Body of pancreas (tissue), 4 donors: ENCODE results near the gene SDE2.

Experiments used
- CTCF ChIP-seq, 7 experiments: fragments of 450-650 bp in 4 of 7; fragments of 200-600 bp in 3 of 7; sonication (generic) in 3 of 7; IDR thresholded peaks; one replicate each; pipeline ENCODE4 v1.5.1; 2016 to 2019; ENCODE audit warnings: antibody characterized with exemption in 7 of 7
- POLR2A ChIP-seq, 3 donors: fragments of 450-650 bp; IDR thresholded peaks; one replicate each; pipeline ENCODE4 v1.6.1; 2016; ENCODE audit warnings: antibody characterized with exemption in 3 of 3, mild to moderate bottlenecking in 2 of 3

DNA sequence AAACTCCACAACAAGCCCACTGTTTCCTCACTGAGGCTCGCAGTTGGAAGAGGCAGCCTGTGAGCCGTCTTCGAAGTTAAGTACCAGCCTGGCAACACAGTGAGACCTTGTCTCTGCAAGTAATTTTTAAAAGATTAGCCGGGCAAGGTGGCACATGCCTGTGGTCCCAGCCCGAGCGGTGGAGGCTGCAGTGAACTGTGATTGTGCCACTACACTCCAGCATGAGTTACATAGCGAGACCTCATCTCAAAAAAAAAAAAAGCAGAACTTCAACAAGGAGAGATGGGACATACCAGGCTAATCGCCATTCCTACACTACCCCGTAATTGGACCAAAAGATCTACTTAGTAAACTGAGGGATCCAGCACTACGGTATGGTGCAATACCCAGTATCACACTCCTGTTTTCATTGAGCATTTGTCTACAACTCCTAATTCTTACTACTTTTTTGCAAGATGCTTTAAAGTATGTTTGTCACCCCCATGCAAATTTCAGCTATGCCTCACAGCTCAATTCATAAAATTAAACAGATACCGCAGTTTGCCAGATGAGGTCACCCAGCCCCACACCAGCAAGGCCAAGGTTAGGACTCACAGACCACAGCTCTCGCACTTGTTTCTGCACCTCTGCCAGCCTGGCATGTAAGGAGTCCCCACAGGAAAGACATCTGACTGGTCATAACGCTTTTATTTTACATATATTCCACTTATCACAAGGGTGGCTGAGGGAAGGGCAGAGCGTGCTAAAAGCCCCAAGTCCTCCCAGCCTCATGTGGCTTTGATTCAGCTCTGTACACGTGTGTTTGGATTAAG, 21.0 kb downstream of the SDE2 start:
- peak in 1 of 7 experiments; percentile 7 for TF ChIP-seq CTCF (IDR thresholded peaks at IDR 0.05)
- no peak for TF ChIP-seq POLR2A (IDR thresholded peaks at IDR 0.05)
